Medulla oblongata (tissue), 1 donor: ENCODE data around the gene ASF1B.
A peak's percentile ranks its signal among the peaks of the same experiment; 100 is the strongest.
"Not testable (repeated sequence)": the region's sequence is repeated elsewhere in the genome, so short reads cannot be mapped to it uniquely, and the experiment has no call there.

Source experiments
- DNase-seq: peaks from one replicate; pipeline ENCODE4 v3.0.0-alpha.2; 2015; ENCODE audit errors: extremely low spot score

The ASF1B gene

GRCh38 chr19:14160017-14160703 is 23.8 kb upstream of the ASF1B start:
- no peak for DNase-seq

GRCh38 chr19:14159059-14159458 is 22.7 kb upstream of the ASF1B start:
- no peak for DNase-seq

DNA sequence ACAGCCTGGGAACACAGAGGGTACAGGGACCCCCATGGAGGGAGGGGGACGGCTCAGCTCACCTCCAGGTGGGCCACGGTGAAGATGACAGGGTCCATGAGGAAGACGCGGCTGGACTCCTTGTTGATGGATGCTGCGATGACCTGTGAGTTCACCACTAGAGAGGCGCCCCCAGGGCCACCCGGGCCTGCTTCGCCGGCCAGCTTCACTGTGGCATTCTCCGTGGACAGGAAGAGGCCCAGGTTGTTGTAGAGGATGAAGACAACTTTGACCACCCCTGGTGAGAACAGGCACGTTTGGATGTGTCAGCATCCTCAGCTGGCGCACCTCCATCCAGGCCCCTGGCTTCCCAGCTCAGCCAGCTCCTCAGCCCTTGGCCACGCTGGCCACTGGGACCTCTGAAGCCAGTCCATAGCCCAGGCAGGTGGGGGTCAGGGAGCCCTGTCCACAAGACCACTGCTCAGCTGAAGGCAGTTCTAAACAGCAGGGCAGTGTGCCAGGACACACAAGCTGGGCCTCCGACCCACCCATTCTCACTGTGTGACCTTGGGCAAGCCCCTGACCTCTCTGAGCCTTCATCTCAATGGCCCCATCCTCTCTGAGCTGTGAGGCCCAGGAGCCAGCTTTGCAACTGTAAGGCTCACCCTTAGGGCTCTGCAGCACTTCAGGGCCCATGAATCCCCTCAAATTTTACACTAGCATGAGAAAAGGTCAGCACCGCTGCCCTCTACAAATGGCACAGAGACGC is 22.1 kb upstream of the ASF1B start:
- no peak for DNase-seq

DNA sequence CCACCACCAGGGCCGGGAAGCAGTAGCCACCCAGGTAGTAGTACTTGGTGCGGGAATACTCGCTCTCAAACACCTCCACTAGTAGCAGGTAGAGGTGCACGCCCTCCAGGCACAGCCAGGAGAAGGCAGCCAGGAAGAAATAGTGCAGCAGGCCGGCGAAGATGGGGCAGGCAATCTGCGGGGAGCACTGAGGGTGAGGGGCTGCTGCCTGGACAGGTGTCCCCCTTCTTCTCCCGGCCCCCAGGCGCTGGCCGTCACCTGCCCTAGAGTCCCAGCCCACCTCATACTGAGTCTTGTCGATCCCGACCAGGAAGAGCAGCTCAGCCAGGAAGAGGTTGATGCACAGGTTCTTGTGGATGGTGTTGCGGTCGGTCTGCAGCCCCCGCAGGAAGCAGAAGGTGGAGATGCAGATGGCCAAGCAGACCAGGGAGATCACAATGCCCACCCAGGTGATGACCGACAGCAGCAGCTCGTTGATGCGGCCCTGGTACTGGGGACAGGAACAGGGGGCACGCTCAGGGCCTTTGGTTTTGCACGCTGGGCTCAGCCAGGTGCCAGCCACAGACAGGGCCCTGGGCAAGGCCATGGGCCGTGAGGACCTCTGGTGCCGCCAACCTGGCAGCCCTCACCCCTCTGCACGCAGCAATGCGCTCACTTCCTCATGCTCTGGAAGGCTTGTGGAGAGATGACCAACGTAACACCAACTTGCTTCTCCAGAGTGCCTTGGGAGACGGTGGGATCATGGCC is 20.8 kb upstream of the ASF1B start:
- no peak for DNase-seq

GRCh38 chr19:14156122-14156521 is 19.7 kb upstream of the ASF1B start:
- no peak for DNase-seq

- DNase-seq: no peak
These were observed 19.0 kb upstream of the ASF1B start for GRCh38 chr19:14155371-14155770.

GRCh38 chr19:14152713-14153112 is 16.3 kb upstream of the ASF1B start:
- no peak for DNase-seq

DNA sequence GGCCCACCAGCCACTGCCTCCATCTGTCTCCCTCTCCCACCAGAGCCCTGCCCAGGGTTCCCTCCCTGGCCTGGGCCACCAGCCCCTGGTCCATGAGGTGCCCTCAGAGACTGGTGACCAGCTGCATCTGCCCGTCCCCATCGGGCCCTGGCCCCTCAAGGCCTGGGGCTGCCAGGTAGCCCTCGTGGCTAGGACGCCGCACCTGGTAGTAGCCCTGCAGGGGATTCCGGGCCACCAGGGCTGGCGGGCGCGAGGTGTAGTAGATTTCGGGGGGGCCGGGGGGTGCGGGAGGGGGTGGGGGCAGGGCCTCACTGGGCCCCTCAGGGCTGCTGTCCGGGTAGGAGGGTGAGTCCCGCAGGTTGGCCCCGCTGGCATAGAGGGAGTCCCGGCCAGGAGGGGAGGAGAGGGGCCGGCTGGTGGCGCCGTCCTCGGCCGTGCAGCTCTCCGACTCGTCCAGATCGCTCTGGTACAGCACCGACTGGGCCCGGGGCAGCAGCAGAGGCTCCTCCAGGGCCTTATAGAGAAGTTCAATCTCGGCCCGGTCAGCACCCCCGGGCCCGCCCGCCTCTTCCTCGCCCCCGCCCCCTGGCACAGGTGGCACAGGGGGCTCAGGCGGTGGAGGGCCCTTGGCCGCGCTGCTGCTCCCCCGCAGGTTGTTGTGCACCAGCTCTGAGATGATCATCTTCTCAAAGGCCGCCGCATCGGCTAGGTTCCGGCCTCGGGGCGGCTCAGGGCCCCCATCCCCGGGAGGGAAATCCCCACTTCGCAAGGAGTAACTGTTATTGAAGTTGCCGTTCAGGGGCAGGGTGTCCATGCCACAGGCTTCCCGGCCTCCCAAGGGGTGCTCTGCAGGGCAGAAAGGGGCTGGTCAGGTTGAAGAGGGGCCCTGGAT is 14.6 kb upstream of the ASF1B start:
- DNase-seq: no peak

DNA sequence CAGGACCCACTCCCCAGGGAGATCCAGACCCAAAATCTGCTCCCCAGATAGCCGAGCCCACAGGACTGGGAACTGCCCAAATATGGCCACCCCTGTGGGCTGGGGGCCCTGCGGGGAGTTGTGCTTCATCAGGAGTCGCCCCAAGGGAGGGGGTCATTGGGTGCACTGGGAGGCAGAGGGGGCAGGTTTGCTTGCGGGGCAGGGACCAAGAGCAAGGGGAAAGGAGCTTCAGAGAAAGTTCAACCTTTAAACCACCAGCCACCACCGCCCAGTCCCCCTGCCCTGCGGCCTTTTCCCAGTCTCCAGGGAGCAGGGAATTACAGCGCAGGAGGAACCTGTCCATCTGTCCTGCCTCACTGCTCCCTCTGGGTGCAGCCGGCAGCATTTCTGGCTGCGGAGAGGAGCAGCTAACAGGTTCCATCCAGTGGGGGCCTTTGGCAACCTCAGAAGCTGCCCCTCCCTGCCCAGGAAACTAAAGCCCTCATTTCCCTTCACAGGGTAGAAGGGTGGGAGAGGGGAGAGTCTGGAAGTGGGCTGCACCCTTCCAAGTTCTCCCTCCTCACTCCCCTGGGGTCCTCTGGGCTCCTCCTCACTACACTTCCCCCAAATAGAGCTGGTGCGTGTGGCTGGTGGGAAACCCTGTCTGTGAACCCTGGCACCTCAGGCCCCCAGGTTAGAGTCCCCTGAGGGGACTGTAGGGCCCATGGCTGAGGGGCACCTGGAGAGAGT is 13.8 kb upstream of the ASF1B start:
- no peak for DNase-seq

- peak; percentile 71 for DNase-seq
These were observed 13.2 kb upstream of the ASF1B start for GRCh38 chr19:14149509-14149994.

- DNase-seq: no peak
These were observed 12.5 kb upstream of the ASF1B start for GRCh38 chr19:14148751-14149410.

DNA sequence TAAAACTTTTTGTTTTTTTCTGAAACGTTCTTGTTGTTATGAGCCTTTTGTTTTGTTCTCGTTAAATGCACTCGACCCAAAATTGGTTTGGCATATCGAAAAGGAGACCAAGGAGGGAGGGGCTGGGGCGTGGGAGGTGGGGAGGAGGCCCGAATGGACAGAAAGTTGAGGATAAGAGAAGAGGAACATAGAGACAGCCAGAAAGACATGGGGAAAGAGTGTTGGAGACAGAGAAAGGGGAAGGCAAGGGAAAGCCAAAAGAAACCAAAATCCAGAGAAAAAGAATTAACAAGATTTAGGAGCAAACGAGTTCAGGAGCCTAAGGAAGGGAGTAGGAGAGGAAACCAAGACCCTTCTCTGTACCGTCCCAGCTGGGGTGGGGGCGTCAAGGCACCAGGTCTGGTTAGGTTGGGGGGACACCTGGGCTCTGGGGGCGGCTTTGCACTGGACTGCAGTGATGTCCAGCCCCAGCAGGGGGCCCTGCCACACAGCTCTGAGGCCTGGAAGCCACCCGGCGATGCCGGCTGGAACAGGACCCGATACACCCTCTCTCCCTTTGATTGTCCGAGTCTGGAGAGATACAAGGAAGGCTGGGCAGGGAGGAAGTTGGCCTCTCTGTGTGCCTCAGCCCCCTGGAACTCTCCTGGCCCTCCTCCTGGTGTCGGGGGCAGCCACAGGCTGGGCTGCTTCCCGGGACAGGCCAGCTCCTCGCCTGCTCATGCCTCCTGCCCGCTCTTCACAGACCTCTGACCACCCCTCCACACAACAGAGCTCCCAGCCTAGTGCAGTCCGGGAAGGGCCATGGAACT is 11.6 kb upstream of the ASF1B start:
- peak; percentile 85 for DNase-seq

- DNase-seq: no peak
These were observed 10.4 kb upstream of the ASF1B start for GRCh38 chr19:14146789-14147216.

DNA sequence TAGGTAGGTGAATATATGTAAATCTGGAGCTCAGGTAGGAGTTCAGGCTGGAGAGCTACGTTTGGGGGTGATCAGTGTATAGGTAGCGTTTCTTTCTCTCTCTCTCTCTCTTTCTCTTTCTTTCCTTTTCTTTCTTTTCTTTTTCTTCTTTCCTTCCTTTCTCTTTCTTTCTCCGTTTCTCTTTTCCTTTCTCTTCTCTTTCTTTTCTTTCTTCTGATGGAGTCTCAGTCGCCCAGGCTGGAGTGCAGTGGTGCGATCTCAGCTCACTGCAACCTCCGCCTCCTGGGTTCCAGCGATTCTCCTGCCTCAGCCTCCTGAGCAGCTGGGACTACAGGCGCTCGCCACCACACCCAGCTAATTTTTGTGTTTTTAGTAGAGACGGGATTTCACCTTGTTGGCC is 9.8 kb upstream of the ASF1B start:
- DNase-seq: not testable (repeated sequence)

GRCh38 chr19:14145381-14145780 is 9.0 kb upstream of the ASF1B start:
- DNase-seq: no peak

DNA sequence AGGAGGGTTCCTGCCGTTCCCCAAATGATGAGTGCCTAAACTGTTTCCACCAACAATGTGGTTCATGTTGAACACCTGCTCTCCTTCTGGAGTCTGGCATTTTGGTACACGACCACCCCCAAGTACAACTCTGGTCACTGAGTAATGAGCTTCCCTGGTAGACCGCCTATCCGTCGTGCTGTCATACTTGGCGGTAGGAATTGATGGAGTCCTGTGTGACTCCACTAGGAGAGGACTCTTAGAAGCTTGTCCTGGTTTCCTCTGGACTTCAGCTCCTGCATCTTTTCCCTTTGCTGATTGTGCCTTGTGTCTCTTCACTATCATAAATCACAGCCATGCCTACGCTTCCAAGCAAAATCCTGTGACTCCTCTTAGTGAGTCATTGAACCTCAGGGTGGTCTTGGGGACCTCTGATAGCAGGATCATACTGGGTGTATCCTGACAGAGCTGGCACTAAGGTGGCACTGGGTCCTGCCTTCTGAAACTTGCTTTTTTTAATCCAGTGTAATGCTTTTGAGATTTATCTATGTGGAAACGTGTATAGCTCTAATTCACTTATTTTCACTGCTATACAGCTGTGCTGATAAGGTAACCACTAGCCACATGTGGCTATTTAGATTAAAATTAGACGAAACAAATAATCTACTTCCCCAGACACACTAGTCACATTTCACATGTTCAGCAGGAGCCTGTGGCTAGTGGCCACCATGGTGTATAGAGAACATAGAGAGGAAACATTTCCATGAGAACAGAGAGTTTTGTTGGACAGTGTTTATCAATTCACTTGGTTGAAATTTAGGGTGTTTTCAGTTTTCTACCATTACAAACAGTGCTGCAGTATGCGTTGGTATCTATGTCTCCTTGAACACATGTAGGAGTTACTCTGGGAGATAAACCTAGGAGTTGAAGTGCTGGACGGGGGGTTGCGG is 6.1 kb upstream of the ASF1B start:
- no peak for DNase-seq

GRCh38 chr19:14141041-14141440 is 4.7 kb upstream of the ASF1B start:
- no peak for DNase-seq

DNA sequence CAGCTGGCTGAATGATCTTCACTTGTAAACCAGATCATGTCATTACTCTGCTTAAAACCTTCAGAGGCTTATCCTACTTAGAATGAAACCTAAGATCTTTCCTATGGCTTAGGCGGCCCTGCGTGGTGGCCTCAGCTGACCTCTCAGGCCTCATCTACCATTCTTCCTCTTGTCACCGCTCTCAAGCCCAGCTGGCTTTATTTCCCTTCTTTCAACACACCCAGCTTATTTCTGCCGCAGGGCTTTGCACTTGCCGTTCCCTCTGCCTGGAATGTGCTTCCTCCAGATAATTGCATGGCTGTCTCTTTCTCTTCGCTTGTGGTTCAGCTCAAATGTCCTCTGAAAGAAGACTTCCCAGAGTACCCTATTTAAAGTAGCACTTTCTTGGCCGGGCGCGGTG is 3.6 kb upstream of the ASF1B start:
- DNase-seq: peak; percentile 42
